ENCODE data around the gene VPS18.

The VPS18 gene

GRCh38 chr15:40925495-40925862, 31.2 kb downstream of the VPS18 start:
- DNase-seq, result no peak

- peak in 3 of 6 experiments; percentile 11 to 36 (median 17) for DNase-seq
These were observed 31.8 kb downstream of the VPS18 start for GRCh38 chr15:40925863-40926658.

GRCh38 chr15:40926659-40927494, 32.6 kb downstream of the VPS18 start:
- no peak for DNase-seq

- DNase-seq, result peak in 1 of 6 experiments; percentile 15
These were observed 33.2 kb downstream of the VPS18 start for GRCh38 chr15:40927495-40927872.

- DNase-seq, result peak in 1 of 6 experiments; percentile 33
These were observed 33.9 kb downstream of the VPS18 start for GRCh38 chr15:40927873-40928806.

GRCh38 chr15:40928821-40929659, 34.8 kb downstream of the VPS18 start, which contains the start of gene DLL4:
DLL4 (plus strand) TSS chr15:40929340; CDS start chr15:40929669, 329 bp downstream.
- DNase-seq, result peak in 4 of 6 experiments; percentile 36 to 51 (median 44)

- no peak for DNase-seq
These were observed 35.6 kb downstream of the VPS18 start for GRCh38 chr15:40929660-40930429.

GRCh38 chr15:40930430-40931299, 36.4 kb downstream of the VPS18 start:
- peak in 5 of 6 experiments; percentile 8 to 46 (median 29) for DNase-seq

GRCh38 chr15:40931300-40932142, 37.3 kb downstream of the VPS18 start:
- no peak for DNase-seq

GRCh38 chr15:40932156-40932555, 37.9 kb downstream of the VPS18 start:
- no peak for DNase-seq

- DNase-seq, result no peak
These were observed 38.6 kb downstream of the VPS18 start for GRCh38 chr15:40932649-40933516.

- DNase-seq, result no peak
These were observed 39.3 kb downstream of the VPS18 start for GRCh38 chr15:40933517-40933902.

GRCh38 chr15:40934457-40934856, 40.2 kb downstream of the VPS18 start:
- DNase-seq, result no peak

- no peak for DNase-seq
These were observed 42.0 kb downstream of the VPS18 start for GRCh38 chr15:40936234-40936708.

GRCh38 chr15:40936709-40937666, 42.7 kb downstream of the VPS18 start:
- no peak for DNase-seq

GRCh38 chr15:40937762-40938535, 43.7 kb downstream of the VPS18 start:
- peak in 4 of 6 experiments; percentile 8 to 49 (median 36) for DNase-seq

Data from stimulated activated naive CD4-positive, alpha-beta T cell (primary cell).